ENCODE measurements around the gene QRICH1.
"Not testable (repeated sequence)": the region's sequence is repeated elsewhere in the genome, so short reads cannot be mapped to it uniquely, and the experiment has no call there.

The QRICH1 gene

DNA sequence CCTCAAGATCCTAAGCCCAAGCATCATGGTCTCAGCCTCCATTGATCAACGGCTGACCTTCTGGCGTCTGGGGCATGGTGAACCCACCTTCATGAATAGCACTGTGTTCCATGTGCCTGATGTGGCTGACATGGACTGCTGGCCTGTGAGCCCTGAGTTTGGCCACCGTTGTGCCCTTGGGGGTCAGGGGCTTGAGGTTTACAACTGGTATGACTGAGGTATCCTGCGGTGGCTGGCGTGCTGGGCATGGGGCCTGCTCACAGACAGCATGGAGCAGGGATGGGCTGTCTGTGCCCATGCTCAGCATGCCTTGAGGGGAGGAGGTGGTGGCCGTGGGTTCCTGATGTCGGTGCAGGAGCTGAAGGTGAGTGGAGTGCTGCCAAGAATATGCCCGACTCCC is 78.8 kb downstream of the QRICH1 start:
- intact Hi-C loops (cut with micrococcal nuclease), result no loop called here
- no peaks in the 10 kb centered on the region for H3K9me3 Mint-ChIP-seq
- no peak overlapping the region for H3K4me3 Mint-ChIP-seq
- H3K27me3 Mint-ChIP-seq, result no peaks in the 10 kb centered on the region
- H3K27ac Mint-ChIP-seq, result no peak overlapping the region
- H3K4me1 Mint-ChIP-seq (ENCODE audit: low read depth), result peaks cover 56% of the 10 kb centered on the region
- peaks cover 79% of the 10 kb centered on the region for H3K36me3 Mint-ChIP-seq (ENCODE audit: low read depth)

DNA sequence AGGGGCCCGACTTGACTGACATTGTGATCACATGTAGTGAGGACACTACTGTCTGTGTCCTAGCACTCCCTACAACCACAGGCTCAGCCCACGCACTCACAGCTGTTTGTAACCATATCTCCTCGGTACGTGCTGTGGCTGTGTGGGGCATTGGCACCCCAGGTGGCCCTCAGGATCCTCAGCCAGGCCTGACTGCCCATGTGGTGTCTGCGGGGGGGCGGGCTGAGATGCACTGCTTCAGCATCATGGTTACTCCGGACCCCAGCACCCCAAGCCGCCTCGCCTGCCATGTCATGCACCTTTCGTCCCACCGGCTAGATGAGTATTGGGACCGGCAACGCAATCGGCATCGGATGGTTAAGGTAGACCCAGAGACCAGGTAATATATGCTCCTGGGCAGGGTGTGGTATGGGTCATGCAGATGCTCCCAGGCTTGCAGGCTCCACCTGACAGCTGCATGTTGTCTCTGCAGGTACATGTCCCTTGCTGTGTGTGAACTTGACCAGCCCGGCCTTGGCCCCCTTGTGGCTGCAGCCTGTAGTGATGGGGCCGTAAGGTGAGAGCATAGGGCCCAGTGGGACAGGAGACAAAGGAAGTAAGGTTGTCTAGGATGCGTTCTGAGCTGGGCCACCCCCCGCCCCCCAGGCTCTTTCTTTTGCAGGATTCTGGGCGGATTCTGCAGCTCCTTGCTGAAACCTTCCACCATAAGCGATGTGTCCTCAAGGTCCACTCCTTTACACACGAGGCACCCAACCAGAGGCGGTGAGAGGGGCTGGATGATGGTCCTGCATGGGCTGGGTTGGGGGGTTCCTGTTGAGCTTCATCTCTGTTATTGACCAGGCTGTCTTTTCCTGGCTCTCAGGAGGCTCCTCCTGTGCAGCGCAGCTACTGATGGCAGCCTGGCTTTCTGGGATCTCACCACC is 79.9 kb downstream of the QRICH1 start:
- Mint-ChIP-seq H3K27me3 (no peaks in the 10 kb centered on the region), H3K36me3 (ENCODE audit: low read depth) (peaks cover 86% of the 10 kb centered on the region), H3K4me1 (ENCODE audit: low read depth) (peaks cover 53% of the 10 kb centered on the region), H3K9me3 (no peaks in the 10 kb centered on the region), H3K27ac (no peak overlapping the region), H3K4me3 (no peak overlapping the region)
- intact Hi-C loops (cut with micrococcal nuclease), result no loop called here

GRCh38 chr3:49013113-49013737 is 80.6 kb downstream of the QRICH1 start:
- Mint-ChIP-seq H3K27me3 (no peaks in the 10 kb centered on the region), H3K4me1 (ENCODE audit: low read depth) (peaks cover 56% of the 10 kb centered on the region), H3K4me3 (no peak overlapping the region), H3K36me3 (ENCODE audit: low read depth) (peaks cover 85% of the 10 kb centered on the region), H3K27ac (no peak overlapping the region), H3K9me3 (no peaks in the 10 kb centered on the region)
- intact Hi-C loops (cut with micrococcal nuclease), result no loop called here

- H3K9me3 Mint-ChIP-seq, result no peaks in the 10 kb centered on the region
Measured at GRCh38 chr3:49012441-49013017, 81.3 kb downstream of the QRICH1 start.

GRCh38 chr3:49009396-49009795 is 84.5 kb downstream of the QRICH1 start:
- no peak overlapping the region for H3K27ac Mint-ChIP-seq
- intact Hi-C loops (cut with micrococcal nuclease), result no loop called here
- peaks cover 70% of the 10 kb centered on the region for H3K36me3 Mint-ChIP-seq (ENCODE audit: low read depth)
- no peaks in the 10 kb centered on the region for H3K9me3 Mint-ChIP-seq
- peaks cover 51% of the 10 kb centered on the region for H3K4me1 Mint-ChIP-seq (ENCODE audit: low read depth)
- H3K27me3 Mint-ChIP-seq, result no peaks in the 10 kb centered on the region
- H3K4me3 Mint-ChIP-seq, result no peak overlapping the region

More at GRCh38 chr3:49012441-49013017, 81.3 kb downstream of the QRICH1 start:
- Mint-ChIP-seq H3K36me3 (ENCODE audit: low read depth) (peaks cover 89% of the 10 kb centered on the region), H3K27ac (no peak overlapping the region), H3K27me3 (no peaks in the 10 kb centered on the region), H3K4me3 (no peak overlapping the region), H3K4me1 (ENCODE audit: low read depth) (peaks cover 57% of the 10 kb centered on the region)
- intact Hi-C loops (cut with micrococcal nuclease), result no loop called here

GRCh38 chr3:49008627-49009026 is 85.2 kb downstream of the QRICH1 start:
- Mint-ChIP-seq H3K36me3 (ENCODE audit: low read depth) (peaks cover 63% of the 10 kb centered on the region), H3K4me3 (peak overlapping the region; percentile 99), H3K4me1 (ENCODE audit: low read depth) (peaks cover 50% of the 10 kb centered on the region), H3K27ac (peak overlapping the region; percentile 100)
- intact Hi-C loops (cut with micrococcal nuclease); H3K9me3 Mint-ChIP-seq; H3K27me3 Mint-ChIP-seq: not testable (repeated sequence)

GRCh38 chr3:49007771-49008528 is 85.9 kb downstream of the QRICH1 start:
- H3K9me3 Mint-ChIP-seq, result no peaks in the 10 kb centered on the region
- H3K27me3 Mint-ChIP-seq, result no peaks in the 10 kb centered on the region
- peak overlapping the region; percentile 99 for H3K4me3 Mint-ChIP-seq
- peaks cover 43% of the 10 kb centered on the region for H3K4me1 Mint-ChIP-seq (ENCODE audit: low read depth)
- H3K36me3 Mint-ChIP-seq (ENCODE audit: low read depth), result peaks cover 56% of the 10 kb centered on the region
- intact Hi-C loops (cut with micrococcal nuclease), result loop anchor here (1.0 kb wide), 1 partner anchor 13 kb away; no protein-coding TSS in a partner anchor
- H3K27ac Mint-ChIP-seq, result peak overlapping the region; percentile 100

GRCh38 chr3:49007068-49007770 is 86.7 kb downstream of the QRICH1 start, which contains the start of gene WDR6:
WDR6 (plus strand) TSS chr3:49007391; CDS start chr3:49007432, 41 bp downstream.
- Mint-ChIP-seq H3K4me1 (ENCODE audit: low read depth) (peaks cover 39% of the 10 kb centered on the region), H3K36me3 (ENCODE audit: low read depth) (peaks cover 52% of the 10 kb centered on the region), H3K9me3 (no peaks in the 10 kb centered on the region), H3K4me3 (peak within 1 kb of the TSS; percentile 99), H3K27ac (peak within 1 kb of the TSS; percentile 100), H3K27me3 (no peaks in the 10 kb centered on the region)
- intact Hi-C loops (cut with micrococcal nuclease), result loop anchor here (1.0 kb wide), 1 partner anchor 14 kb away; no protein-coding TSS in a partner anchor

GRCh38 chr3:49006408-49007067 is 87.3 kb downstream of the QRICH1 start:
- Mint-ChIP-seq H3K36me3 (ENCODE audit: low read depth) (peaks cover 51% of the 10 kb centered on the region), H3K27me3 (no peaks in the 10 kb centered on the region), H3K4me1 (ENCODE audit: low read depth) (peaks cover 32% of the 10 kb centered on the region), H3K9me3 (no peaks in the 10 kb centered on the region), H3K4me3 (peak overlapping the region; percentile 99), H3K27ac (peak overlapping the region; percentile 100)
- intact Hi-C loops (cut with micrococcal nuclease), result loop anchor here (1.0 kb wide), 1 partner anchor 15 kb away; no protein-coding TSS in a partner anchor

DNA sequence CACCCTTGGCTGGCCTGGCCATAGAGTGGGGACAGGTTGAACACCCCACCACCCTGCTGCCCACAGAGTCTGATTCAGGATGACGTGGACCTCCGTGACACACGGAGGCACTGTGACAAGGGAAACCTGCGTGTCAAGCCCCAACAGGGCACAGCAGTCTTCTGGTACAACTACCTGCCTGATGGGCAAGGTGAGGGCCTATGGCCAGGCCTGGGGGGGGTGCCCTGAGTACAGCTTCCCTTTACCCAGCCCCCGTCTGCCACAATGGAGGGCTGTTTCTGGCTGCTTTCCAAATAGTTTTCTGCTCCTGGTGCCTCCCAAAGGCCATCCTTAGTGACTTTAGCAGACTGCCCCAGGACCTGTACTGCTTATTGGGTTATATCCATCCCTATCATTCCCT is 87.9 kb downstream of the QRICH1 start:
- intact Hi-C loops (cut with micrococcal nuclease), result no loop called here
- peaks cover 32% of the 10 kb centered on the region for H3K4me1 Mint-ChIP-seq (ENCODE audit: low read depth)
- no peak overlapping the region for H3K27ac Mint-ChIP-seq
- no peaks in the 10 kb centered on the region for H3K27me3 Mint-ChIP-seq
- no peaks in the 10 kb centered on the region for H3K9me3 Mint-ChIP-seq
- H3K36me3 Mint-ChIP-seq (ENCODE audit: low read depth), result peaks cover 46% of the 10 kb centered on the region
- H3K4me3 Mint-ChIP-seq, result no peak overlapping the region

DNA sequence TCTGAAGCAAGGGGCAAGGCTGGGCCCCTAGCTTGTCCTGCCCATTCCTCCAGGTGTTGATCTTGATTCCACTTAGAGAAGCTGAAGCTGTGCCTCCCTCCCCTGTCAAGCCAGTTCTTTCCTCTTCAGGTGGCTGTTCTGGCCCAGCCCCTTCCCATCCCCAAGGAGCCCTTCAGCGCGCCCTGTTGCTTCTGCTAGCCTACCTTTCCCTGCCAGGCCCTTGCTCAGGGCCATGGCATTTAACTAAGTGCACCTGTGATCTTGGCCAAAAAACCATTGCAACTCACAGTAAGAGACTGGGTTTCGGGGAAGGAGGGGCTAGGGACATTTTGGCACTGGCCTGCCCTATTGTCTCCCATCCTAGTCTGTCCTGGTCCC is 88.6 kb downstream of the QRICH1 start:
- no peaks in the 10 kb centered on the region for H3K27me3 Mint-ChIP-seq
- intact Hi-C loops (cut with micrococcal nuclease), result no loop called here
- H3K27ac Mint-ChIP-seq, result no peak overlapping the region
- peaks cover 32% of the 10 kb centered on the region for H3K4me1 Mint-ChIP-seq (ENCODE audit: low read depth)
- H3K4me3 Mint-ChIP-seq, result no peak overlapping the region
- H3K36me3 Mint-ChIP-seq (ENCODE audit: low read depth), result peaks cover 39% of the 10 kb centered on the region
- no peaks in the 10 kb centered on the region for H3K9me3 Mint-ChIP-seq

GRCh38 chr3:49004352-49005302 is 89.2 kb downstream of the QRICH1 start:
- Mint-ChIP-seq H3K27ac (no peak overlapping the region), H3K9me3 (no peaks in the 10 kb centered on the region), H3K36me3 (ENCODE audit: low read depth) (peaks cover 34% of the 10 kb centered on the region), H3K4me3 (no peak overlapping the region), H3K4me1 (ENCODE audit: low read depth) (peaks cover 32% of the 10 kb centered on the region), H3K27me3 (no peaks in the 10 kb centered on the region)
- intact Hi-C loops (cut with micrococcal nuclease), result no loop called here
